Measurements from ENCODE around the gene TBCEL. TPM values are rescaled to one million over a fixed set of nuclear protein-coding genes. Genes with fewer than 3 reads are reported as not detected.

TBCEL gene
- total RNA-seq, 1 donor from 2014 or later: 17.9 TPM

GRCh38 chr11:121137005-121137404 lies 113.1 kb downstream of the TBCEL start:
- ChIA-PET POLR2A (no interaction called here), CTCF (no interaction called here)
- Mint-ChIP-seq H3K27ac (no peak overlapping the region), H3K9me3 (no peaks in the 10 kb centered on the region), H3K4me3 (no peak overlapping the region), H3K27me3 (peaks cover 14% of the 10 kb centered on the region), H3K4me1 (no peaks in the 10 kb centered on the region), H3K36me3 (ENCODE audit: low read depth) (no peaks in the 10 kb centered on the region)
- no peak for DNase-seq
- TF ChIP-seq CTCF (IDR thresholded peaks at IDR 0.05): no peak
- no peak for ATAC-seq (ENCODE audit: low read depth)
- intact Hi-C loops (cut with micrococcal nuclease): no loop called here

GRCh38 chr11:121138259-121138658 lies 114.4 kb downstream of the TBCEL start:
- Mint-ChIP-seq H3K36me3 (ENCODE audit: low read depth) (no peaks in the 10 kb centered on the region), H3K27me3 (peaks cover 14% of the 10 kb centered on the region), H3K9me3 (no peaks in the 10 kb centered on the region), H3K4me3 (no peak overlapping the region), H3K27ac (no peak overlapping the region), H3K4me1 (no peaks in the 10 kb centered on the region)
- ChIA-PET POLR2A (no interaction called here), CTCF (no interaction called here)
- no peak for DNase-seq
- TF ChIP-seq CTCF (IDR thresholded peaks at IDR 0.05): no peak
- intact Hi-C loops (cut with micrococcal nuclease): no loop called here
- ATAC-seq (ENCODE audit: low read depth): no peak

GRCh38 chr11:121140369-121140768 lies 116.5 kb downstream of the TBCEL start:
- ATAC-seq (ENCODE audit: low read depth) (no peak), DNase-seq (no peak)
- CTCF ChIA-PET: no interaction called here
- Mint-ChIP-seq H3K27ac (no peak overlapping the region), H3K4me1 (no peaks in the 10 kb centered on the region), H3K4me3 (no peak overlapping the region), H3K9me3 (no peaks in the 10 kb centered on the region), H3K36me3 (ENCODE audit: low read depth) (no peaks in the 10 kb centered on the region), H3K27me3 (peaks cover 11% of the 10 kb centered on the region)
- intact Hi-C loops (cut with micrococcal nuclease): no loop called here
- POLR2A ChIA-PET: no interaction called here
- TF ChIP-seq CTCF (IDR thresholded peaks at IDR 0.05): no peak

Other genes with a start within 250 kb of the TBCEL start
- 0.24 and 0.27 TPM in 2 replicates for gene TECTA, start 77.1 kb downstream of the TBCEL start, total RNA-seq